ENCODE data around the gene HEMGN.

- TF ChIP-seq, protein P1, sequence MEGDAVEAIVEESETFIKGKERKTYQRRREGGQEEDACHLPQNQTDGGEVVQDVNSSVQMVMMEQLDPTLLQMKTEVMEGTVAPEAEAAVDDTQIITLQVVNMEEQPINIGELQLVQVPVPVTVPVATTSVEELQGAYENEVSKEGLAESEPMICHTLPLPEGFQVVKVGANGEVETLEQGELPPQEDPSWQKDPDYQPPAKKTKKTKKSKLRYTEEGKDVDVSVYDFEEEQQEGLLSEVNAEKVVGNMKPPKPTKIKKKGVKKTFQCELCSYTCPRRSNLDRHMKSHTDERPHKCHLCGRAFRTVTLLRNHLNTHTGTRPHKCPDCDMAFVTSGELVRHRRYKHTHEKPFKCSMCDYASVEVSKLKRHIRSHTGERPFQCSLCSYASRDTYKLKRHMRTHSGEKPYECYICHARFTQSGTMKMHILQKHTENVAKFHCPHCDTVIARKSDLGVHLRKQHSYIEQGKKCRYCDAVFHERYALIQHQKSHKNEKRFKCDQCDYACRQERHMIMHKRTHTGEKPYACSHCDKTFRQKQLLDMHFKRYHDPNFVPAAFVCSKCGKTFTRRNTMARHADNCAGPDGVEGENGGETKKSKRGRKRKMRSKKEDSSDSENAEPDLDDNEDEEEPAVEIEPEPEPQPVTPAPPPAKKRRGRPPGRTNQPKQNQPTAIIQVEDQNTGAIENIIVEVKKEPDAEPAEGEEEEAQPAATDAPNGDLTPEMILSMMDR (IDR thresholded peaks at IDR 0.05; ENCODE audit: insufficient read depth, low read length) = no peak
- TF ChIP-seq, protein P2, sequence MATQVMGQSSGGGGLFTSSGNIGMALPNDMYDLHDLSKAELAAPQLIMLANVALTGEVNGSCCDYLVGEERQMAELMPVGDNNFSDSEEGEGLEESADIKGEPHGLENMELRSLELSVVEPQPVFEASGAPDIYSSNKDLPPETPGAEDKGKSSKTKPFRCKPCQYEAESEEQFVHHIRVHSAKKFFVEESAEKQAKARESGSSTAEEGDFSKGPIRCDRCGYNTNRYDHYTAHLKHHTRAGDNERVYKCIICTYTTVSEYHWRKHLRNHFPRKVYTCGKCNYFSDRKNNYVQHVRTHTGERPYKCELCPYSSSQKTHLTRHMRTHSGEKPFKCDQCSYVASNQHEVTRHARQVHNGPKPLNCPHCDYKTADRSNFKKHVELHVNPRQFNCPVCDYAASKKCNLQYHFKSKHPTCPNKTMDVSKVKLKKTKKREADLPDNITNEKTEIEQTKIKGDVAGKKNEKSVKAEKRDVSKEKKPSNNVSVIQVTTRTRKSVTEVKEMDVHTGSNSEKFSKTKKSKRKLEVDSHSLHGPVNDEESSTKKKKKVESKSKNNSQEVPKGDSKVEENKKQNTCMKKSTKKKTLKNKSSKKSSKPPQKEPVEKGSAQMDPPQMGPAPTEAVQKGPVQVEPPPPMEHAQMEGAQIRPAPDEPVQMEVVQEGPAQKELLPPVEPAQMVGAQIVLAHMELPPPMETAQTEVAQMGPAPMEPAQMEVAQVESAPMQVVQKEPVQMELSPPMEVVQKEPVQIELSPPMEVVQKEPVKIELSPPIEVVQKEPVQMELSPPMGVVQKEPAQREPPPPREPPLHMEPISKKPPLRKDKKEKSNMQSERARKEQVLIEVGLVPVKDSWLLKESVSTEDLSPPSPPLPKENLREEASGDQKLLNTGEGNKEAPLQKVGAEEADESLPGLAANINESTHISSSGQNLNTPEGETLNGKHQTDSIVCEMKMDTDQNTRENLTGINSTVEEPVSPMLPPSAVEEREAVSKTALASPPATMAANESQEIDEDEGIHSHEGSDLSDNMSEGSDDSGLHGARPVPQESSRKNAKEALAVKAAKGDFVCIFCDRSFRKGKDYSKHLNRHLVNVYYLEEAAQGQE (IDR thresholded peaks at IDR 0.05; ENCODE audit: insufficient replicate concordance, low read depth) = no peak
- no peak for TF ChIP-seq GABPA (IDR thresholded peaks at IDR 0.05; ENCODE audit: low read depth)
- no peak for TF ChIP-seq POLR2AphosphoS5 (IDR thresholded peaks at IDR 0.05; ENCODE audit: low read depth)
- TF ChIP-seq SPI1 (IDR thresholded peaks at IDR 0.05; ENCODE audit: borderline replicate concordance, low read depth) = no peak
These were observed 43.2 kb upstream of the HEMGN start for GRCh38 chr9:97980918-97981845.
